ENCODE data around the gene PIP5K1C. TPM values are rescaled to one million over a fixed set of nuclear protein-coding genes. Genes with fewer than 3 reads are reported as not detected.

PIP5K1C gene
- total and polyA plus RNA-seq, 7 experiments from 2014 or later, result 6.8 to 32.4 (median 21.8) TPM

DNA sequence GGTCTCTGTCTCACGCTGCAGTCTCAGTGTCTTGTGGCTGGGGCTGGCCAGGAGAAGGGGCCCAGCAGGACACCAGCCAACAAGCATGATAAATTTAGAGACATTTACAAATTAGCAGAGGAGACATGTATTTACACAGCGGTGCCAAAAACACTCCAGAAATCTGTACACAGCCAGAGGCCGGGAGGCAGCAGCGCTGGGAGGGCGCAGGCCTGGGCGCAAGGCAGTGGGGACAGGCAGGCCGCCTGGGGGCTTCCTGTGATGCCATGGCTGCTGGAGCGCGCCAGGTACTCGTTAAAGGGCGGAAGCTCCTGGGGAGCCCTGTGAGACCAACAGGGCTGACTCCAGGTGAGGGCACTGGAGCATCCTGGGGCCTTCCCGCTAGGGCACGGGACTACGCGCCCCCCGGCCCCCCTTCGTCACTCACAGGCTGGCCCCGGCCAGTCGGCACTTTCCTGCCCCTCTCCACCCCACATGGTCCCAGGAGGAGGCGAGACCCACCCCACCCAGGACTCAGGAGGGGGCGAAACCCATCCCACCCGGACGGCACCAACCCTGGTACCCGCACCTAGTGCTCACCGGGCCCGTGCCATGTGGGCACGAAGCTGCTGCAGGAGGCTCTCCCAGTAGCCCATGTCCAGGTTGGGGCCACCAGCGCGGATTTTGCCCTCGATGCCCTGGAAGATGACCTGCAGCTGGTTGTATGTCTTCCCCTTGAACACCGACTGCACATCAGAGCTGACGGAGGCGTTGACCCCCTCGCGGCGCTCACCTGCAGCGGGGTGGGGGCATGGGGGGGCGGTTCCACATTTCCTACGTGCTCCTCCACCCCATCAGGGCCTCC is 86.2 kb downstream of the PIP5K1C start:
- Mint-ChIP-seq H3K27me3 (no peaks in the 10 kb centered on the region), H3K36me3 (peaks cover 0 to 9% (median 4%) of the 10 kb centered on the region in 5 donors), H3K9me3 (no peaks in the 10 kb centered on the region), H3K4me1 (peaks cover 0 to 14% (median 9%) of the 10 kb centered on the region in 7 donors), H3K4me3 (no peak overlapping the region), H3K27ac (no peak overlapping the region)
- peaks cover 0 to 66% (median 0%) of the 10 kb centered on the region in 3 experiments for H3K36me3 ChIP-seq (ENCODE audit: control insufficient read depth in 2 of 3, insufficient read depth in 3 of 3, low read length in 3 of 3)
- intact Hi-C loops (cut with micrococcal nuclease), result no loop called here
- peaks cover 0 to 13% of the 10 kb centered on the region in 2 donors for H3K4me1 ChIP-seq (ENCODE audit: control insufficient read depth in 2 of 2, insufficient read depth in 2 of 2, low read length in 2 of 2)
- no peak overlapping the region for H3K27ac ChIP-seq (ENCODE audit: low read depth, low read length)
- POLR2A ChIA-PET, result no interaction called here
- no peaks in the 10 kb centered on the region for H3K27me3 ChIP-seq (ENCODE audit: control insufficient read depth in 2 of 2, insufficient read depth in 2 of 2, low read length in 2 of 2)
- CTCF ChIA-PET, result no interaction called here
- DNase-seq (no peak), ATAC-seq (no peak)
- H3K9me3 ChIP-seq (ENCODE audit: control insufficient read depth in 2 of 3, low read length in 3 of 3), result no peaks in the 10 kb centered on the region
- H3K4me3 ChIP-seq (ENCODE audit: low read length), result no peak overlapping the region

DNA sequence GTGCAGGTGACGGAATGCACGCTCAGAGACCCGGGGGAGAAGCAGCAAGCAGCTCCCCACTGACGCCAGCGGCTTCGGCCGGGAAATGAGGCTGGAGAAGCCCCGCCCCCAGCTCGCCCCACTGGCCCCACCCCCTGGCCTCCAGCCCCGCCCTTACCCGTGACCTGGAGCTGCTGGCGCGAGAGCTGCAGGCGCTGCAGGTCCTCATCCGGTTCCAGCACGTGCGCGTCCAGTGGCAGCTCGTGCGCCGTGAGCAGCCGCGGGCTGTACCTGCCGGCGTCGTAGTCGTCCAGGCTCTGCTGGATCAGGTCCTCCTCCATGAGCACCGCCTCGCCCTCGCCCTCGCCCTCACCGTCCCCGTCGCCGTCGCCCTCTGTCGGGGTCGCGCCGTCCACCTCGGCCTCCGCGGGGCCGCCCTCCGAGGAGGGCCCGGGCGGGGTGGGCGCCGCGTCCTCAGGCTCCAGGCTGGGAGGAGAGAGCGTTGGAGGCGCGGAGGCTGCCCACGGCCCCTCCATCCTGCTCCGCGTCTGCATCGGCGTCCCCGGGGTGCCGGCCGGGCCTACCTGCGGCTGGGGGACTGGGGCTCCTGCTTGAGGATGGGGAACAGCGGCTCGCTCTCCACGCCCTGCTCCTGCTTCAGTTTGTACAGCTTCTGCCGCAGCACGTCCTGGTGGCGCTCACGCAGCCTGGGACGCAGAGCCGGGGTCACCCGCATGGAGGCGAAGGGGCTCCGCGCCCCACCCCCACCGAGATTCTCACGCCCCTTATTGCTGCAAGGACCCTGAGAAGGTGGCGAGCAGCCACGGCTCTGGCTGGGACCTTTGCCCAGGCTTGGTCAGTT is 87.1 kb downstream of the PIP5K1C start:
- H3K9me3 ChIP-seq (ENCODE audit: control insufficient read depth in 2 of 3, low read length in 3 of 3), result no peaks in the 10 kb centered on the region
- Mint-ChIP-seq H3K27ac (no peak overlapping the region), H3K4me3 (no peak overlapping the region), H3K27me3 (peaks cover 0 to 1% (median 0%) of the 10 kb centered on the region in 5 donors), H3K9me3 (no peaks in the 10 kb centered on the region), H3K36me3 (peaks cover 0 to 9% (median 4%) of the 10 kb centered on the region in 5 donors), H3K4me1 (peaks cover 2 to 16% (median 11%) of the 10 kb centered on the region in 7 donors)
- intact Hi-C loops (cut with micrococcal nuclease), result no loop called here
- ChIA-PET POLR2A (interaction anchor here (0.7 kb wide), 1 partner anchor 9 kb away, joined by 3 read pairs; no protein-coding TSS in a partner anchor), CTCF (no interaction called here)
- peaks cover 0 to 10% of the 10 kb centered on the region in 2 donors for H3K4me1 ChIP-seq (ENCODE audit: control insufficient read depth in 2 of 2, insufficient read depth in 2 of 2, low read length in 2 of 2)
- no peak overlapping the region for H3K4me3 ChIP-seq (ENCODE audit: low read length)
- DNase-seq, result no peak
- peaks cover 0 to 62% (median 0%) of the 10 kb centered on the region in 3 experiments for H3K36me3 ChIP-seq (ENCODE audit: control insufficient read depth in 2 of 3, insufficient read depth in 3 of 3, low read length in 3 of 3)
- no peak overlapping the region for H3K27ac ChIP-seq (ENCODE audit: low read depth, low read length)
- no peak for ATAC-seq
- no peaks in the 10 kb centered on the region for H3K27me3 ChIP-seq (ENCODE audit: control insufficient read depth in 2 of 2, insufficient read depth in 2 of 2, low read length in 2 of 2)

DNA sequence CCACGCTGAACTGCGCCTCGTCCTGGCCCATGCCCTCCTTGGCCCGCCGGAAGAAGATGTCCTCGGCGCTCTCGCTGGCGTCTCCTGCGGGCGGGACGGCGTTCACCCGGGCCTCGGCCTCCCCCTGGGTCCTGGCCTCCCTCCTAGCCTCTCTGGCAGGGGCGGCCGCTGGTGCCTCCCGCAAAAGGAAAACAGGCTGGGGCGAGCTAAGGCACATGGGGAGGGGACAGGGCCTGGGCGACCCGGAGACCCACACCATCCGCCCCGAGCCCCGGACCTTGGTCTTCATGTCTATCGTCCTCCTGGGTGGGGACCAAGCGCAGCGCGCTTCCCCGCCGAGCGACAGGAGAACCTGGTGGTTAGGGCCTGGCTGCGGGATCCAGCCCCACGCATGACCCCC is 87.9 kb downstream of the PIP5K1C start:
- Mint-ChIP-seq H3K27me3 (peaks cover 0 to 5% (median 0%) of the 10 kb centered on the region in 5 donors), H3K4me1 (peaks cover 7 to 16% (median 12%) of the 10 kb centered on the region in 7 donors), H3K36me3 (peaks cover 0 to 9% (median 4%) of the 10 kb centered on the region in 5 donors), H3K9me3 (no peaks in the 10 kb centered on the region), H3K4me3 (no peak overlapping the region), H3K27ac (no peak overlapping the region)
- H3K4me1 ChIP-seq (ENCODE audit: control insufficient read depth in 2 of 2, insufficient read depth in 2 of 2, low read length in 2 of 2), result peaks cover 0 to 2% of the 10 kb centered on the region in 2 donors
- intact Hi-C loops (cut with micrococcal nuclease), result no loop called here
- no peak for DNase-seq
- POLR2A ChIA-PET, result no interaction called here
- peaks cover 0 to 62% (median 0%) of the 10 kb centered on the region in 3 experiments for H3K36me3 ChIP-seq (ENCODE audit: control insufficient read depth in 2 of 3, insufficient read depth in 3 of 3, low read length in 3 of 3)
- H3K4me3 ChIP-seq (ENCODE audit: low read length), result no peak overlapping the region
- ATAC-seq, result no peak
- no peaks in the 10 kb centered on the region for H3K9me3 ChIP-seq (ENCODE audit: control insufficient read depth in 2 of 3, low read length in 3 of 3)
- no peaks in the 10 kb centered on the region for H3K27me3 ChIP-seq (ENCODE audit: control insufficient read depth in 2 of 2, insufficient read depth in 2 of 2, low read length in 2 of 2)
- CTCF ChIA-PET, result no interaction called here
- no peak overlapping the region for H3K27ac ChIP-seq (ENCODE audit: low read depth, low read length)

DNA sequence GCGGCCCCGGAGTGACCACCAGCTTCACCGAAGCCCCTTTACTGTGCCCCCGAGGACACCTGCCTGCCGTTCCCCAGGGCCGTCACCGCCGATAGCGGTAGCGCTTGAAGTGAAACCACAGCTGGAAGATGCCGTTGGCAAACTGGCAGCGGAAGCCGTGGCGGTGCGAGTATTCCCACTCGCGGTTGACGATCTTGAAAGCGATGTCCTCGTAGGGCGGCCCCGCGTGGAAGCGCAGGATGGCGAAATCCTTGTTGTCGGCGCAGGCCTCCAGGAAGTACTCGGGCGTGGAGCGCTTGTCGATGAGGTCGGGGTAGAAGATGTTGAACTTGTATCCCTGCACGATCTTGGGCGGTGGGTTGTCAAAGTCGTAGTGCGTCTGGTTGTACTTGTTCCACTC is 88.4 kb downstream of the PIP5K1C start:
- intact Hi-C loops (cut with micrococcal nuclease), result no loop called here
- no peaks in the 10 kb centered on the region for H3K27me3 ChIP-seq (ENCODE audit: control insufficient read depth in 2 of 2, insufficient read depth in 2 of 2, low read length in 2 of 2)
- ChIA-PET POLR2A (no interaction called here), CTCF (no interaction called here)
- no peak overlapping the region for H3K4me3 ChIP-seq (ENCODE audit: low read length)
- H3K36me3 ChIP-seq (ENCODE audit: control insufficient read depth in 2 of 3, insufficient read depth in 3 of 3, low read length in 3 of 3), result peaks cover 0 to 62% (median 0%) of the 10 kb centered on the region in 3 experiments
- Mint-ChIP-seq H3K9me3 (no peaks in the 10 kb centered on the region), H3K4me3 (no peak overlapping the region), H3K36me3 (peaks cover 0 to 9% (median 4%) of the 10 kb centered on the region in 5 donors), H3K27me3 (peaks cover 0 to 9% (median 0%) of the 10 kb centered on the region in 5 donors), H3K27ac (no peak overlapping the region), H3K4me1 (peaks cover 7 to 15% (median 12%) of the 10 kb centered on the region in 7 donors)
- no peaks in the 10 kb centered on the region for H3K9me3 ChIP-seq (ENCODE audit: control insufficient read depth in 2 of 3, low read length in 3 of 3)
- H3K27ac ChIP-seq (ENCODE audit: low read depth, low read length), result no peak overlapping the region
- DNase-seq (no peak), ATAC-seq (no peak)
- no peaks in the 10 kb centered on the region for H3K4me1 ChIP-seq (ENCODE audit: control insufficient read depth in 2 of 2, insufficient read depth in 2 of 2, low read length in 2 of 2)

DNA sequence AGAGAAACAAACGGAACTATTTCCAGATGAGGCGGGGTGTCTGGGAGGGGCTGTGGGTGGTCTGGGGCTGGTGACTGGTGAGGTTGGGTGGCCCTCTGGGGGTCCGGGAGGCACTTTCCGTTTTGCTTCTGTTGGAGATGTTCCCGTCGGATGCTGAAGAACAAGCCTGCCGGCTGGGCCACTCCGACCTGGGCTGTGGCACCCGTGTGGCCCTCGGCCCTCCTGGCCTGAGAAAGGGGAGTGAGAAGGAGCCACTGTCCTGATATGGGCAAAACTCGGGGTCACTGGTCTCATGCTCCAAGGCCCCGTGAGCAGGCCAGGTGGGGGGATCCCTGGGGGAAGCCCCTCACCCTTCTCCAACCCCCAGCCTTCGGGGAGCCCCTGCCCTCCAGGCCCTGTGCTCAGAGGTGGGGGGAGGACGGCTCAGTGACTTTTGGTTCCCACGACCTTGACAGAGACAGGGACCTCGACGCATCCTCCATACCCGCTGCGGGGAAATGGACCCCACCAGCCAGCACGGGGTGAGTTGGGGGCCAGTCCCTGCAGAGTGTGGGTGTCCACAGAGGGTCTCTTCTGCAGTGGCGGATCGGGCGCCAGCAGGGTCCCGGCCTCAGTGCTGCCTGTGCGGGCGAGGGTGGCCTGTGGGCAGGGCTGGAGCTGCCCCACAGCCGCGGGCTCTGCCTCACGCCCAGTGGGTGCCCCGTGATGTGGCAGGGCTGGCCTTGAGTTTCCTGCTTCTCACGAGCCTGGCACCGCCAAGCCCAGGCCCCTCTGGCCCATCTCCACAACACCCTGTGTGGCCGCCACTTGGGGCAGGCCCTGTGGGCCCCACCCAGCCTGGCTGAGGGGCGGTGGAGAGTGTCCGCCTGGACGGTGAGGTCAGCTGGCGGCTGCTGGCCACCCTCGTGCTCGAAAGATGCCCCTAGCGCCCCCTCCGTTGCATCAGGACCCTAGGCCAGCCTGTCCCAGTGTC is 89.2 kb downstream of the PIP5K1C start:
- Histone ChIP-seq H3K4me3 (ENCODE audit: low read length) (no peak overlapping the region), H3K36me3 (ENCODE audit: control insufficient read depth in 2 of 3, insufficient read depth in 3 of 3, low read length in 3 of 3) (peaks cover 0 to 60% (median 0%) of the 10 kb centered on the region in 3 experiments), H3K4me1 (ENCODE audit: control insufficient read depth in 2 of 2, insufficient read depth in 2 of 2, low read length in 2 of 2) (peaks cover 2% of the 10 kb centered on the region in 2 donors), H3K27me3 (ENCODE audit: control insufficient read depth in 2 of 2, insufficient read depth in 2 of 2, low read length in 2 of 2) (no peaks in the 10 kb centered on the region), H3K9me3 (ENCODE audit: control insufficient read depth in 2 of 3, low read length in 3 of 3) (no peaks in the 10 kb centered on the region), H3K27ac (ENCODE audit: low read depth, low read length) (no peak overlapping the region)
- intact Hi-C loops (cut with micrococcal nuclease), result no loop called here
- peaks cover 7 to 15% (median 12%) of the 10 kb centered on the region in 7 donors for H3K4me1 Mint-ChIP-seq
- DNase-seq (no peak), ATAC-seq (no peak)
- peak overlapping the region in 1 of 9 donors; percentile 43 for H3K27ac Mint-ChIP-seq
- ChIA-PET POLR2A (no interaction called here), CTCF (no interaction called here)
- peaks cover 0 to 9% (median 4%) of the 10 kb centered on the region in 5 donors for H3K36me3 Mint-ChIP-seq
- H3K27me3 Mint-ChIP-seq, result peaks cover 0 to 9% (median 0%) of the 10 kb centered on the region in 5 donors
- no peak overlapping the region for H3K4me3 Mint-ChIP-seq
- no peaks in the 10 kb centered on the region for H3K9me3 Mint-ChIP-seq

All from naive thymus-derived CD4-positive, alpha-beta T cell (primary cell).